Measurements from ENCODE around the gene TRIM2.

- TF ChIP-seq POLR2AphosphoS5 (IDR thresholded peaks at IDR 0.05; ENCODE audit: low read depth, low read length) (no peak), SIN3A (conservative IDR thresholded peaks at IDR 0.05 in 1 of 2, IDR thresholded peaks at IDR 0.05 in 1 of 2; ENCODE audit: low read depth in 1 of 2, low read length in 2 of 2) (no peak), TAF7 (optimal IDR thresholded peaks at IDR 0.05; ENCODE audit: borderline replicate concordance, low read depth, low read length) (no peak), CEBPB (IDR thresholded peaks at IDR 0.05; ENCODE audit: low read depth, low read length) (no peak), GABPA (IDR thresholded peaks at IDR 0.05; ENCODE audit: borderline replicate concordance, insufficient read depth, low read length) (no peak), TAF1 (IDR thresholded peaks at IDR 0.05; ENCODE audit: low read depth, low read length) (no peak), ZNF274 (IDR thresholded peaks at IDR 0.05; ENCODE audit: borderline replicate concordance, extremely low read depth, low read length) (no peak), TBP (IDR thresholded peaks at IDR 0.05; ENCODE audit: low read depth, low read length) (no peak)
- TF ChIP-seq, protein P1, sequence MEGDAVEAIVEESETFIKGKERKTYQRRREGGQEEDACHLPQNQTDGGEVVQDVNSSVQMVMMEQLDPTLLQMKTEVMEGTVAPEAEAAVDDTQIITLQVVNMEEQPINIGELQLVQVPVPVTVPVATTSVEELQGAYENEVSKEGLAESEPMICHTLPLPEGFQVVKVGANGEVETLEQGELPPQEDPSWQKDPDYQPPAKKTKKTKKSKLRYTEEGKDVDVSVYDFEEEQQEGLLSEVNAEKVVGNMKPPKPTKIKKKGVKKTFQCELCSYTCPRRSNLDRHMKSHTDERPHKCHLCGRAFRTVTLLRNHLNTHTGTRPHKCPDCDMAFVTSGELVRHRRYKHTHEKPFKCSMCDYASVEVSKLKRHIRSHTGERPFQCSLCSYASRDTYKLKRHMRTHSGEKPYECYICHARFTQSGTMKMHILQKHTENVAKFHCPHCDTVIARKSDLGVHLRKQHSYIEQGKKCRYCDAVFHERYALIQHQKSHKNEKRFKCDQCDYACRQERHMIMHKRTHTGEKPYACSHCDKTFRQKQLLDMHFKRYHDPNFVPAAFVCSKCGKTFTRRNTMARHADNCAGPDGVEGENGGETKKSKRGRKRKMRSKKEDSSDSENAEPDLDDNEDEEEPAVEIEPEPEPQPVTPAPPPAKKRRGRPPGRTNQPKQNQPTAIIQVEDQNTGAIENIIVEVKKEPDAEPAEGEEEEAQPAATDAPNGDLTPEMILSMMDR (IDR thresholded peaks at IDR 0.05; ENCODE audit: control extremely low read depth in 1 of 3, insufficient read depth in 1 of 3, low read depth in 1 of 3, low read length in 3 of 3) = no peak
- TF ChIP-seq, protein P2, sequence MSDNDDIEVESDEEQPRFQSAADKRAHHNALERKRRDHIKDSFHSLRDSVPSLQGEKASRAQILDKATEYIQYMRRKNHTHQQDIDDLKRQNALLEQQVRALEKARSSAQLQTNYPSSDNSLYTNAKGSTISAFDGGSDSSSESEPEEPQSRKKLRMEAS (IDR thresholded peaks at IDR 0.05) = no peak
Observed at GRCh38 chr4:153174821-153175567, 29.2 kb upstream of the TRIM2 start.
